ENCODE data around the gene HBQ1.
"Not testable (repeated sequence)": the region's sequence is repeated elsewhere in the genome, so short reads cannot be mapped to it uniquely, and the experiment has no call there.

Gene HBQ1

GRCh38 chr16:162271-162991 lies 17.8 kb upstream of the HBQ1 start:
- DNase-seq: no peak

- not testable (repeated sequence) for DNase-seq
These were observed 17.1 kb upstream of the HBQ1 start for GRCh38 chr16:163139-163538.

DNA sequence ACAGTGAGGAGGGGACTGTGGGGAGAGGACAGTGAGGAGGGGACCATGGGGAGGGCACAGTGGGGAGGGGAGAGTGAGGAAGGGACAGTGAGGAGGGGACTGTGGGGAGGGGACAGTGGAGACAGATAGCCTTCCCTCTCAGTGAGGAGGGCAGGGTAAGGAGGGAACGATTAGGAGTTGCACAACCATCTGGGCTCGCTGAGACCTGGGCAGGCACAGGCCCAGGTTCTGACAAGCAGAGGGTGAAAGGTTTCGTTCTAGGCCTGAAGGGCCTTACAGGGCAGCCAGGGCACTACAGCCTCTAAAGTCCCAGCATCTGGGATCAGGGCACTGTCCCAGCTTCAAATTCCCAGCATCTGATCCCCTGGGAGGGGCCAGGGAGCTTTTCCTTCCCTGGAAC lies 16.6 kb upstream of the HBQ1 start:
- DNase-seq: not testable (repeated sequence)

DNA sequence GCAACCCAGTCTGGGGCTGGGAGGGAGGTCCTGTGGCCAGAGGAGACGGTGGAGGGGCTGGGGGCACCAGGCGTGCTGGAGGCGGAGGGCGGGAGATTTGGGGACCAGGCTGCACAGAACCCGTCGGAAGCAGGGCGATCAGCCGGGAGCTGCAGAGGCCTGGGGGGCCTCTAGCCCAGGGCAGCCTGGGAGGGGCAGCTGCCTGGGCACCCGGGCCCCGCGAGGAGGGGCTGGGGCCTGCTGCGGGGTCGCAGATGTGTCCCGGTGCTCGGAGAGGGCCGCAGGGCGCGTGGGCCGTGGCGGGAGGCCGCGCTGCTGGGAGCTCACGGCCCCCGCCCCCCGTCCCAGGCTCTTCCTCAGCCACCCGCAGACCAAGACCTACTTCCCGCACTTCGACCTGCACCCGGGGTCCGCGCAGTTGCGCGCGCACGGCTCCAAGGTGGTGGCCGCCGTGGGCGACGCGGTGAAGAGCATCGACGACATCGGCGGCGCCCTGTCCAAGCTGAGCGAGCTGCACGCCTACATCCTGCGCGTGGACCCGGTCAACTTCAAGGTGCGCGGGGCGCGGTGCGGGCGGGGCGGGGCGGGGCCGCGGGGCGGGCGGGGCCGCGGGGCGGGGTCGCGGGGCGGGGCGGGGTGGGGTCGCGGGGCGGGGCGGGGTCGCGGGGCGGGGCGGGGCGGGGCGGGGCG lies 16.0 kb upstream of the HBQ1 start:
- DNase-seq: not testable (repeated sequence)

- DNase-seq: no peak
These were observed 15.3 kb upstream of the HBQ1 start for GRCh38 chr16:164827-165538.

GRCh38 chr16:165539-166374 lies 14.5 kb upstream of the HBQ1 start, which contains the start of gene HBM:
Gene HBM (plus strand): TSS chr16:165978. CDS start chr16:165998, 20 bp downstream.
- no peak for DNase-seq

DNA sequence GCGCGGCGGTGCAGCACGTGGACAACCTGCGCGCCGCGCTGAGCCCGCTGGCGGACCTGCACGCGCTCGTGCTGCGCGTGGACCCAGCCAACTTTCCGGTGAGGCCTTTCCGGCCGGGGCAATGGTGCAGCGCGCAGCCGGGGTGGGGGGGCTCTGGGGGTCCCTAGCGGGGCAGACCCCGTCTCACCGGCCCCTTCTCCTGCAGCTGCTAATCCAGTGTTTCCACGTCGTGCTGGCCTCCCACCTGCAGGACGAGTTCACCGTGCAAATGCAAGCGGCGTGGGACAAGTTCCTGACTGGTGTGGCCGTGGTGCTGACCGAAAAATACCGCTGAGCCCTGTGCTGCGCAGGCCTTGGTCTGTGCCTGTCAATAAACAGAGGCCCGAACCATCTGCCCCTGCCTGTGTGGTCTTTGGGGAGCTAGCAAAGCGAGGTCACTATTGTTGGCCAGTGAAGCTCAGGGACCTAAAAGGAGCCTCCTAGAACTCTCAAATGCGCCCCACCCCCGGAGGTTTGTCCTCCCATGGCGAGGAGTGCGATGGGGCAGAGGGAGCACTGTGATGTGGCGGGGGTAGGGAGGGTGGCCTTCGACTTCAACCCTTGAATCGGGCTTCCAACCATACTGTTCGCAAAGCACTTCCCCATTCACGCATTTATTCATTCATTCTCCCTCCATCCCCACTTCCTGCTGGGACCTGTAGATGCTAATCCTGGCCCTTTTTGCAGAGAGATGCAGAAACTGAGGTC lies 13.7 kb upstream of the HBQ1 start:
- no peak for DNase-seq

GRCh38 chr16:167122-167690 lies 13.1 kb upstream of the HBQ1 start:
- no peak for DNase-seq

- DNase-seq: no peak
These were observed 11.8 kb upstream of the HBQ1 start for GRCh38 chr16:168424-168823.

- no peak for DNase-seq
These were observed 11.2 kb upstream of the HBQ1 start for GRCh38 chr16:169014-169413.

DNA sequence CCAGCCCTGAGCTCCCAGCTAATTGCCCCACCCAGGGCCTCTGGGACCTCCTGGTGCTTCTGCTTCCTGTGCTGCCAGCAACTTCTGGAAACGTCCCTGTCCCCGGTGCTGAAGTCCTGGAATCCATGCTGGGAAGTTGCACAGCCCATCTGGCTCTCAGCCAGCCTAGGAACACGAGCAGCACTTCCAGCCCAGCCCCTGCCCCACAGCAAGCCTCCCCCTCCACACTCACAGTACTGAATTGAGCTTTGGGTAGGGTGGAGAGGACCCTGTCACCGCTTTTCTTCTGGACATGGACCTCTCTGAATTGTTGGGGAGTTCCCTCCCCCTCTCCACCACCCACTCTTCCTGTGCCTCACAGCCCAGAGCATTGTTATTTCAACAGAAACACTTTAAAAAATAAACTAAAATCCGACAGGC lies 10.2 kb upstream of the HBQ1 start:
- not testable (repeated sequence) for DNase-seq

- DNase-seq: no peak
These were observed 9.5 kb upstream of the HBQ1 start for GRCh38 chr16:170788-171187.

GRCh38 chr16:172374-172941 lies 7.8 kb upstream of the HBQ1 start, which contains the start of gene HBA2:
Gene HBA2 (plus strand): TSS chr16:172876. CDS start chr16:172913, 37 bp downstream.
- DNase-seq: not testable (repeated sequence)

GRCh38 chr16:173211-173854 lies 6.9 kb upstream of the HBQ1 start:
- not testable (repeated sequence) for DNase-seq

- not testable (repeated sequence) for DNase-seq
These were observed 6.1 kb upstream of the HBQ1 start for GRCh38 chr16:173928-174769.

DNA sequence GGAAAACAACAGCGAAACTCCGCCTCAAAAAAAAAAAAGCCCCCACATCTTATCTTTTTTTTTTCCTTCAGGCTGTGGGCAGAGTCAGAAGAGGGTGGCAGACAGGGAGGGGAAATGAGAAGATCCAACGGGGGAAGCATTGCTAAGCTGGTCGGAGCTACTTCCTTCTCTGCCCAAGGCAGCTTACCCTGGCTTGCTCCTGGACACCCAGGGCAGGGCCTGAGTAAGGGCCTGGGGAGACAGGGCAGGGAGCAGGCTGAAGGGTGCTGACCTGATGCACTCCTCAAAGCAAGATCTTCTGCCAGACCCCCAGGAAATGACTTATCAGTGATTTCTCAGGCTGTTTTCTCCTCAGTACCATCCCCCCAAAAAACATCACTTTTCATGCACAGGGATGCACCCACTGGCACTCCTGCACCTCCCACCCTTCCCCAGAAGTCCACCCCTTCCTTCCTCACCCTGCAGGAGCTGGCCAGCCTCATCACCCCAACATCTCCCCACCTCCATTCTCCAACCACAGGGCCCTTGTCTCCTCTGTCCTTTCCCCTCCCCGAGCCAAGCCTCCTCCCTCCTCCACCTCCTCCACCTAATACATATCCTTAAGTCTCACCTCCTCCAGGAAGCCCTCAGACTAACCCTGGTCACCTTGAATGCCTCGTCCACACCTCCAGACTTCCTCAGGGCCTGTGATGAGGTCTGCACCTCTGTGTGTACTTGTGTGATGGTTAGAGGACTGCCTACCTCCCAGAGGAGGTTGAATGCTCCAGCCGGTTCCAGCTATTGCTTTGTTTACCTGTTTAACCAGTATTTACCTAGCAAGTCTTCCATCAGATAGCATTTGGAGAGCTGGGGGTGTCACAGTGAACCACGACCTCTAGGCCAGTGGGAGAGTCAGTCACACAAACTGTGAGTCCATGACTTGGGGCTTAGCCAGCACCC lies 5.0 kb upstream of the HBQ1 start:
- DNase-seq: no peak

- DNase-seq: not testable (repeated sequence)
These were observed 4.3 kb upstream of the HBQ1 start for GRCh38 chr16:176006-176405.
